RWPE1 (cell line): Measurements from ENCODE around the gene LAMA2.
"Not testable (repeated sequence)": the region's sequence is repeated elsewhere in the genome, so short reads cannot be mapped to it uniquely, and the experiment has no call there.

Experiments
- CTCF ChIA-PET: fragments of 350-600 bp; sonication (Branson Sonifier 250); formaldehyde crosslinking; extraction: SDS; loops from one replicate; lab custom pipeline; 2021; lab: Yijun Ruan, JAX
- POLR2A ChIA-PET: fragments of 400-600 bp; formaldehyde crosslinking; extraction: SDS; loops from one replicate; lab custom pipeline; 2020; ENCODE audit warnings: antibody characterized with exemption; ENCODE audit not compliant: low non-redundant PET; lab: Yijun Ruan, JAX
- DNase-seq: peaks from one replicate; pipeline ENCODE4 v3.0.0; 2012; ENCODE audit warnings: low spot score
- H3K27ac ChIP-seq: fragments of 450-650 bp; 2 replicates; pipeline ENCODE4 v1.5.1; 2017
- CTCF ChIP-seq: fragments of 450-650 bp; conservative IDR thresholded peaks from 2 replicates; pipeline ENCODE4 v1.5.1; 2017; ENCODE audit warnings: low read depth, mild to moderate bottlenecking

The LAMA2 gene

GRCh38 chr6:129032602-129033001 is 149.7 kb downstream of the LAMA2 start:
- ChIA-PET CTCF (no interaction called here), POLR2A (no interaction called here)
- no peak for TF ChIP-seq CTCF
- no peak overlapping the region for H3K27ac ChIP-seq
- no peak for DNase-seq

DNA sequence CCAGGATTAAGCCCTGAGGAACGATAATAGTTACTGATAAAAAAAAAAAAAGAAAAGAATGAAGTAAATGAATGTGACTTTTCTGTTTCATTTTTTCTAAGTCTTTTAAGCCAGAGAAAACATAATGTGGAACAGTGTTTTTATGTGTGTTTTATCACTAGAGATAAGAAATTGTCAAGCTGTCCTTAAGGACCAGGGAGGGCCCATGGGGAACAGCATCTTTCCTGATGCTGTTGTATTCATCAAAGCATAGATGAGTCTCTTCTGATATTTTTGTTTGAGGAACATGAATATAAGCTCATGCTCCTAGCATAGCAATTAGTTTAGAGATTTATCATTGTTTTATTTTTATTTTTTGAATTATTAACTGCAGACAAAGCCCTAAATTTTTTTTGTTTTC is 150.2 kb downstream of the LAMA2 start:
- no peak overlapping the region for H3K27ac ChIP-seq
- CTCF ChIA-PET, result no interaction called here
- no peak for DNase-seq
- TF ChIP-seq CTCF, result no peak
- POLR2A ChIA-PET, result no interaction called here

- POLR2A ChIA-PET, result no interaction called here
- CTCF ChIA-PET, result no interaction called here
- H3K27ac ChIP-seq, result no peak overlapping the region
- TF ChIP-seq CTCF, result no peak
- DNase-seq, result no peak
Measured at GRCh38 chr6:129033581-129033980, 150.6 kb downstream of the LAMA2 start.

DNA sequence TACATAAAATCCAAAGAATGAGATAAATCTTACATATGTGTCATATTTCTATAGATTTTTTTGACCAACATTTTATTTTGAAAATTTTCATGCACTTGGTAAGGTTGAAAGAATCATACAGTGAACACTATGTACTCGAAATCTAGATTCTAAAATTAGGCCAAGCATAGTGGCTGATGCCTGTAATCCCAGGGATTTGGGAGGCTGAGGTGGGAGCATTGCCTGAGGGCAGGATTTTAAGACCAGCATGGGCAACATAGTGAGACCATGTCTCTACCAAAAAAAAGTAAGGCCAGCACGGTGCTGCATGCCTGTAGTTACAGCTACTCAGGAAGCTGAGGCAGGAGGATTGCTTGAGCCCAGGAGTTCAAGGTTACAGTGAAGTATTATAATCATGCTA is 158.6 kb downstream of the LAMA2 start:
- ChIA-PET POLR2A (no interaction called here), CTCF (no interaction called here)
- no peak for DNase-seq
- no peak for TF ChIP-seq CTCF
- H3K27ac ChIP-seq, result no peak overlapping the region

DNA sequence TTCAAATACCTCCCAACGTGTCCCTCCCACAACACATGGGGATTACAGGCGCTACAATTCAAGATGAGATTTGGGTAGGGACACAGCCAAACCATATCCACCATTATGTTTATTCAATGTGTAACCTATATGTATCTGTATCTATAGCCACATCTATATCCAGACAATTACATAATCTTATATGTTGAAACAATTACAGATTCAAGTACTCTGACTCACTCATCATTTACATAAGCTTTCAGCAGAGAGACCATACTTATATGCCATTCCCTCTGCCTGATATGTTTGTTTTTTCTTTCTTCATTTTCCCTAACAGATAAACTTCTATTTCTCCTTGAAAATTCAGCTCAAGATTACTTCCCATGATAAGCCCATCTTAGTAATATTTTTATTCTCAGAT is 163.6 kb downstream of the LAMA2 start:
- no peak for TF ChIP-seq CTCF
- POLR2A ChIA-PET, result no interaction called here
- no peak for DNase-seq
- H3K27ac ChIP-seq, result no peak overlapping the region
- CTCF ChIA-PET, result no interaction called here

GRCh38 chr6:129047834-129048233 is 164.9 kb downstream of the LAMA2 start:
- DNase-seq, result no peak
- no peak overlapping the region for H3K27ac ChIP-seq
- CTCF ChIA-PET, result no interaction called here
- POLR2A ChIA-PET, result no interaction called here
- no peak for TF ChIP-seq CTCF

- H3K27ac ChIP-seq, result no peak overlapping the region
- no peak for TF ChIP-seq CTCF
- ChIA-PET CTCF (interaction anchor here (0.7 kb wide), 1 partner anchor 274 kb away, joined by 5 read pairs; no protein-coding TSS in a partner anchor), POLR2A (no interaction called here)
- DNase-seq, result no peak
Measured at GRCh38 chr6:129050086-129050485, 167.1 kb downstream of the LAMA2 start.

DNA sequence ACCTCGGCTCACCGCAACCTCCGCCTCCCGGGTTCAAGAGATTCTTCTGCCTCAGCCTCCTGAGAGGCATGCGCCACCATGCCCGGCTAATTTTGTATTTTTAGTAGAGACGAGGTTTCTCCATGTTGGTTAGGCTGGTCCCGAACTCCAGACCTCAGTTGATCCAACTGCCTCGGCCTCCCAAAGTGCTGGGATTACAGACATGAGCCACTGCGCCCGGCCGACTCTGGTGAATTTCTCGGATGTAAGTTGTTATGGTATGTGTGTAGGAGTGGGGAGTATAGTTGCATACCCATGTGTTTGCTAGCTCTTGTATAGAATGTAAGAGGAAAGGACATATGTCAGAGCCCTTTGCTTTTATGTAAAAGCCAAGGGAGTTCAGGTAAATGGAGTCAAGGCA is 170.2 kb downstream of the LAMA2 start:
- POLR2A ChIA-PET, DNase-seq, CTCF ChIA-PET, H3K27ac ChIP-seq: not testable (repeated sequence)
